HCT116 (cell line): ENCODE results near the gene RMND5A. TPM values are rescaled to one million over a fixed set of nuclear protein-coding genes. Genes with fewer than 3 reads are reported as not detected.

Experiments
- ATAC-seq: fragments of 200-7000 bp; cut with Tn5 transposase; 2 replicates; pipeline ENCODE4 v1.9.1; 2020; ENCODE audit warnings: mild to moderate bottlenecking, moderate library complexity
- BruUV-seq: library from RNA; stranded (reverse); fragments of 400-500 nt; replicated peaks from 2 replicates; lab custom pipeline; 2021; lab: Mats Ljungman, UMichigan
- CTCF ChIA-PET: fragments of 300-600 bp; sonication (Branson Sonifier 250); formaldehyde crosslinking; loops from one replicate; lab custom pipeline; 2021; ENCODE audit warnings: antibody characterized with exemption; lab: Charles Lee
- POLR2A ChIA-PET: fragments of 300-600, 350-600 bp; sonication (Branson Sonifier 250); formaldehyde crosslinking; loops from one replicate; lab custom pipeline; 2021; ENCODE audit warnings: antibody characterized with exemption; lab: Charles Lee
- RAD21 ChIA-PET, 2 experiments: fragments of 300-600 bp; sonication (Branson Sonifier 250); formaldehyde crosslinking; loops; one replicate each; lab custom pipeline; 2023; ENCODE audit warnings: low total read pairs in 2 of 2; ENCODE audit not compliant: uncharacterized antibody in 2 of 2, unreplicated experiment in 2 of 2, low non-redundant PET in 1 of 2; lab: Charles Lee
- DNase-seq: peaks from one replicate; pipeline ENCODE4 v3.0.0-alpha.2; 2010; ENCODE audit warnings: low read depth, low spot score
- H2AFZ ChIP-seq: fragments of 200-600 bp; shearing (Covaris generic), sonication (generic); 2 replicates; pipeline ENCODE4 v1.6.1; 2017; ENCODE audit warnings: low read depth, mixed run types, mixed read lengths, antibody characterized with exemption, low read length; ENCODE audit not compliant: poor library complexity, severe bottlenecking
- H3K27ac ChIP-seq: 2 replicates; pipeline ENCODE4 v1.5.1; 2012; ENCODE audit warnings: low read depth, low read length
- H3K27me3 ChIP-seq: fragments of 200-600 bp; sonication (generic); 2 replicates; pipeline ENCODE4 v1.6.1; 2016; ENCODE audit warnings: mixed run types, low read length, mixed read lengths; ENCODE audit not compliant: insufficient read depth
- H3K36me3 ChIP-seq, 2 experiments: fragments of 200-500 bp in 1 of 2; fragments of 200-600 bp in 1 of 2; sonication (Bioruptor generic) in 1 of 2; sonication (generic) in 1 of 2; 2 replicates each; pipeline versions ENCODE4 v1.5.1 to v1.6.1; 2014 to 2016; ENCODE audit warnings: low read length in 2 of 2, inconsistent platforms in 1 of 2, mixed read lengths in 1 of 2, mixed run types in 1 of 2; ENCODE audit not compliant: insufficient read depth in 2 of 2, control insufficient read depth in 1 of 2
- H3K4me1 ChIP-seq, 2 experiments: fragments of 200-600 bp in 1 of 2; sonication (generic) in 1 of 2; 2 replicates each; pipeline versions ENCODE4 v1.5.1 to v1.6.1; 2012 to 2017; ENCODE audit warnings: low read length in 2 of 2, inconsistent platforms in 1 of 2, mild to moderate bottlenecking in 1 of 2, mixed read lengths in 1 of 2, mixed run types in 1 of 2, moderate library complexity in 1 of 2; ENCODE audit not compliant: insufficient read depth in 2 of 2, control insufficient read depth in 1 of 2
- H3K4me2 ChIP-seq: fragments of 200-600 bp; sonication (generic); 2 replicates; pipeline ENCODE4 v1.6.1; 2017; ENCODE audit warnings: mixed run types, low read length, mixed read lengths
- H3K4me3 ChIP-seq, 2 experiments: fragments of 200-600 bp in 1 of 2; sonication (generic) in 1 of 2; replicated peaks in 1 of 2; 2 replicates each; pipeline ENCODE4 v1.5.1; 2011 to 2016; ENCODE audit warnings: low read length in 2 of 2, control low read depth in 1 of 2, low read depth in 1 of 2, mild to moderate bottlenecking in 1 of 2, mixed read lengths in 1 of 2, mixed run types in 1 of 2
- H3K79me2 ChIP-seq: fragments of 200-600 bp; sonication (generic); 2 replicates; pipeline ENCODE4 v1.6.1; 2017; ENCODE audit warnings: mild to moderate bottlenecking, mixed run types, low read length, moderate library complexity, mixed read lengths; ENCODE audit not compliant: insufficient read depth
- H3K9ac ChIP-seq: fragments of 200-600 bp; sonication (generic); 2 replicates; pipeline ENCODE4 v1.6.1; 2016; ENCODE audit warnings: low read length, mixed read lengths
- H3K9me2 ChIP-seq: fragments of 200-600 bp; sonication (generic), shearing (Covaris generic); 2 replicates; pipeline ENCODE4 v1.6.1; 2017; ENCODE audit warnings: mixed run types, mild to moderate bottlenecking, moderate library complexity; ENCODE audit not compliant: insufficient read depth
- H3K9me3 ChIP-seq, 2 experiments: fragments of 200-500 bp in 1 of 2; fragments of 200-600 bp in 1 of 2; sonication (Bioruptor generic) in 1 of 2; sonication (generic) in 1 of 2; 2 replicates each; pipeline ENCODE4 v1.6.1; 2014 to 2017; ENCODE audit warnings: low read length in 2 of 2, mixed read lengths in 2 of 2, inconsistent platforms in 1 of 2, low read depth in 1 of 2, mild to moderate bottlenecking in 1 of 2, mixed run types in 1 of 2, moderate library complexity in 1 of 2; ENCODE audit not compliant: control insufficient read depth in 1 of 2, insufficient read depth in 1 of 2
- H4K20me1 ChIP-seq: fragments of 200-600 bp; sonication (generic), shearing (Covaris generic); 2 replicates; pipeline ENCODE4 v1.6.1; 2017; ENCODE audit warnings: mixed run types, mild to moderate bottlenecking, moderate library complexity; ENCODE audit not compliant: insufficient read depth
- CBX3 ChIP-seq: IDR thresholded peaks from 2 replicates; pipeline ENCODE4 v1.6.1; 2012; ENCODE audit warnings: low read depth
- EGR1 ChIP-seq: IDR thresholded peaks from 2 replicates; pipeline ENCODE4 v1.6.1; 2012; ENCODE audit warnings: low read depth
- ELF1 ChIP-seq: IDR thresholded peaks from 2 replicates; pipeline ENCODE4 v1.6.1; 2012; ENCODE audit warnings: low read depth, borderline replicate concordance
- EZH2phosphoT487 ChIP-seq: fragments of 200-600 bp; IDR thresholded peaks from 2 replicates; pipeline ENCODE4 v1.6.1; 2018; ENCODE audit warnings: antibody characterized with exemption, borderline replicate concordance
- JUND ChIP-seq: IDR thresholded peaks from 2 replicates; pipeline ENCODE4 v1.6.1; 2012
- POLR2A ChIP-seq: IDR thresholded peaks from 2 replicates; pipeline ENCODE4 v1.7.0; 2011; ENCODE audit warnings: borderline replicate concordance; ENCODE audit not compliant: insufficient read depth, insufficient read length; ENCODE audit errors: extremely low read depth
- POLR2AphosphoS5 ChIP-seq: IDR thresholded peaks from 2 replicates; pipeline ENCODE4 v1.6.1; 2011; ENCODE audit warnings: mild to moderate bottlenecking, low read depth, low read length, moderate library complexity
- RAD21 ChIP-seq: IDR thresholded peaks from 2 replicates; pipeline ENCODE4 v1.6.1; 2012; ENCODE audit warnings: low read depth, mild to moderate bottlenecking
- SIN3A ChIP-seq: IDR thresholded peaks from 2 replicates; pipeline ENCODE4 v1.6.1; 2012; ENCODE audit warnings: low read depth
- TCF7L2 ChIP-seq: IDR thresholded peaks from 2 replicates; pipeline ENCODE4 v1.7.0; 2011; ENCODE audit warnings: borderline replicate concordance, inconsistent platforms; ENCODE audit not compliant: insufficient read depth, insufficient read length; ENCODE audit errors: extremely low read depth
- YY1 ChIP-seq: IDR thresholded peaks from 2 replicates; pipeline ENCODE4 v1.6.1; 2011; ENCODE audit warnings: low read length, low read depth, moderate library complexity, mild to moderate bottlenecking; ENCODE audit not compliant: insufficient replicate concordance; ENCODE audit errors: extremely low read depth
- ZFX ChIP-seq: fragments of 450-650 bp; IDR thresholded peaks from 2 replicates; pipeline ENCODE4 v1.6.1; 2017
- ZNF274 ChIP-seq: fragments of 200-500 bp; sonication (Bioruptor generic); IDR thresholded peaks from 2 replicates; pipeline ENCODE4 v1.6.1; 2014; ENCODE audit warnings: mild to moderate bottlenecking, low read depth, low read length, inconsistent platforms
- intact Hi-C: fragments of 100-400 bp; cut with micrococcal nuclease; formaldehyde crosslinking; loops from 2 replicates; pipeline ENCODE4 v1.10.0; 2022
- total RNA-seq: library from RNA; stranded (reverse); gene quantifications from one replicate; pipeline ENCODE4 v1.2.1, GENCODE V29; 2021; ENCODE audit not compliant: unreplicated experiment
- TF ChIP-seq, protein P1 (sequence below): IDR thresholded peaks from 2 replicates; pipeline ENCODE4 v1.6.1; 2012; ENCODE audit warnings: low read depth
- TF ChIP-seq, protein P2 (sequence below): IDR thresholded peaks from 2 replicates; pipeline ENCODE4 v1.6.1; 2012
- TF ChIP-seq, protein P3 (sequence below): IDR thresholded peaks from 2 replicates; pipeline ENCODE4 v1.6.1; 2011; ENCODE audit warnings: mild to moderate bottlenecking, low read length, moderate library complexity; ENCODE audit not compliant: insufficient replicate concordance; ENCODE audit errors: extremely low read depth

Gene RMND5A
- total RNA-seq, 1 experiment from 2014 or later: 32.4 TPM

DNA sequence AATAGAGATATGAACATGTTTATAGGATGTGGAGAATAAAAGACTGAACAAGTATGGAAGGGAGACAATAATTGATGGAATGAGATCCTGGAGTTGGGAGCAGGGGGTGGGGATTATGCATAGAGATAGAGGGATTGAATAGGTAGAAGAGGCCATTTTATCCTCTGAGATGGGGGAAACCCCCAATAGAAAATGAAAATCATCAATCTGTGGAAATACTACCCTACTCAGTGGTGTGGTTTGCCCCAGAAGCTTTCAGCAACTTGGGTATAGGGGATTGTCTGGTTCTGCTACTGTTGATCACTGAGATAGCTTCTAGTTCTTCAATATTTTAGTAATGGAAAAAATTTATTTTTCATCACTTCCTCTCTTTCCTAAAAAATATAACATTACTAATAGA, 41.1 kb upstream of the RMND5A start:
- ATAC-seq: no peak
- H3K79me2 ChIP-seq: no peaks in the 10 kb centered on the region
- no peak overlapping the region for H2AFZ ChIP-seq
- ChIA-PET CTCF (no interaction called here), RAD21 (no interaction called here), POLR2A (no interaction called here)
- no peak for TF ChIP-seq CBX3
- TF ChIP-seq POLR2AphosphoS5: no peak
- no peak for DNase-seq
- no peaks in the 10 kb centered on the region for H3K27me3 ChIP-seq
- intact Hi-C loops: no loop called here
- no peak overlapping the region for H3K27ac ChIP-seq
- BruUV-seq: no TSS peak
- H3K9me3 ChIP-seq: no peaks in the 10 kb centered on the region
- H3K36me3 ChIP-seq: no peaks in the 10 kb centered on the region
- no peaks in the 10 kb centered on the region for H3K4me1 ChIP-seq
- H3K4me3 ChIP-seq: no peak overlapping the region
- H4K20me1 ChIP-seq: no peaks in the 10 kb centered on the region
- no peaks in the 10 kb centered on the region for H3K9me2 ChIP-seq
- H3K4me2 ChIP-seq: no peak overlapping the region
- no peak overlapping the region for H3K9ac ChIP-seq

DNA sequence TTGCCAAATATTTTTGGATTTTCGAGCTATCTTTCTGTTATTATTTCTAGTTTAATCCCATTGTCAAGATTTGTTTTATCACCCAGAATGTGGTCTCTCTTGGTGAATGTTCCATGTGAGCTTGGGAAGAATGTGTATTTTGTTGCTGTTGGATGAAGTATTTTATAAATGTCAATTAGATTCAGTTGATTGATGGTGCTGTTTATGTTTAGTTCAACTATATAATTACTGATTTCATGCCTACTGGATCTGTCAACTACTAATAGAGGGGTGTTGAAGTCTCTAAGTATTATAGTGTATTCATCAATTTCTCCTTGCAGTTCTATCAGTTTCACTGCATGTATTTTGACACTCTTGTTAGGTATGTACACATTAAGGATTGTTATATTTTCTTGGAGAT, 34.7 kb upstream of the RMND5A start:
- DNase-seq: no peak
- no peak for ATAC-seq
- Histone ChIP-seq H3K27me3 (no peaks in the 10 kb centered on the region), H3K27ac (no peak overlapping the region), H3K36me3 (no peaks in the 10 kb centered on the region), H3K4me1 (no peaks in the 10 kb centered on the region), H4K20me1 (no peaks in the 10 kb centered on the region), H3K4me3 (no peak overlapping the region), H3K4me2 (no peak overlapping the region), H3K9ac (no peak overlapping the region), H3K9me2 (no peaks in the 10 kb centered on the region), H3K79me2 (no peaks in the 10 kb centered on the region), H3K9me3 (0 out of 4 replicates have a peak, but pooled peaks cover 0 to 3% of the 10 kb centered on the region in 2 experiments), H2AFZ (no peak overlapping the region)
- RAD21 ChIA-PET: no interaction called here
- CTCF ChIA-PET: no interaction called here
- POLR2A ChIA-PET: no interaction called here
- intact Hi-C loops: no loop called here
- BruUV-seq: no TSS peak
- TF ChIP-seq EZH2phosphoT487: no peak
- TF ChIP-seq TCF7L2: no peak
- TF ChIP-seq, protein P1, sequence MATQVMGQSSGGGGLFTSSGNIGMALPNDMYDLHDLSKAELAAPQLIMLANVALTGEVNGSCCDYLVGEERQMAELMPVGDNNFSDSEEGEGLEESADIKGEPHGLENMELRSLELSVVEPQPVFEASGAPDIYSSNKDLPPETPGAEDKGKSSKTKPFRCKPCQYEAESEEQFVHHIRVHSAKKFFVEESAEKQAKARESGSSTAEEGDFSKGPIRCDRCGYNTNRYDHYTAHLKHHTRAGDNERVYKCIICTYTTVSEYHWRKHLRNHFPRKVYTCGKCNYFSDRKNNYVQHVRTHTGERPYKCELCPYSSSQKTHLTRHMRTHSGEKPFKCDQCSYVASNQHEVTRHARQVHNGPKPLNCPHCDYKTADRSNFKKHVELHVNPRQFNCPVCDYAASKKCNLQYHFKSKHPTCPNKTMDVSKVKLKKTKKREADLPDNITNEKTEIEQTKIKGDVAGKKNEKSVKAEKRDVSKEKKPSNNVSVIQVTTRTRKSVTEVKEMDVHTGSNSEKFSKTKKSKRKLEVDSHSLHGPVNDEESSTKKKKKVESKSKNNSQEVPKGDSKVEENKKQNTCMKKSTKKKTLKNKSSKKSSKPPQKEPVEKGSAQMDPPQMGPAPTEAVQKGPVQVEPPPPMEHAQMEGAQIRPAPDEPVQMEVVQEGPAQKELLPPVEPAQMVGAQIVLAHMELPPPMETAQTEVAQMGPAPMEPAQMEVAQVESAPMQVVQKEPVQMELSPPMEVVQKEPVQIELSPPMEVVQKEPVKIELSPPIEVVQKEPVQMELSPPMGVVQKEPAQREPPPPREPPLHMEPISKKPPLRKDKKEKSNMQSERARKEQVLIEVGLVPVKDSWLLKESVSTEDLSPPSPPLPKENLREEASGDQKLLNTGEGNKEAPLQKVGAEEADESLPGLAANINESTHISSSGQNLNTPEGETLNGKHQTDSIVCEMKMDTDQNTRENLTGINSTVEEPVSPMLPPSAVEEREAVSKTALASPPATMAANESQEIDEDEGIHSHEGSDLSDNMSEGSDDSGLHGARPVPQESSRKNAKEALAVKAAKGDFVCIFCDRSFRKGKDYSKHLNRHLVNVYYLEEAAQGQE: no peak
- no peak for TF ChIP-seq JUND
- no peak for TF ChIP-seq POLR2A
- no peak for TF ChIP-seq POLR2AphosphoS5
- TF ChIP-seq EGR1: no peak
- TF ChIP-seq, protein P2, sequence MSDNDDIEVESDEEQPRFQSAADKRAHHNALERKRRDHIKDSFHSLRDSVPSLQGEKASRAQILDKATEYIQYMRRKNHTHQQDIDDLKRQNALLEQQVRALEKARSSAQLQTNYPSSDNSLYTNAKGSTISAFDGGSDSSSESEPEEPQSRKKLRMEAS: no peak
- no peak for TF ChIP-seq ZNF274
- TF ChIP-seq YY1: no peak
- TF ChIP-seq, protein P3, sequence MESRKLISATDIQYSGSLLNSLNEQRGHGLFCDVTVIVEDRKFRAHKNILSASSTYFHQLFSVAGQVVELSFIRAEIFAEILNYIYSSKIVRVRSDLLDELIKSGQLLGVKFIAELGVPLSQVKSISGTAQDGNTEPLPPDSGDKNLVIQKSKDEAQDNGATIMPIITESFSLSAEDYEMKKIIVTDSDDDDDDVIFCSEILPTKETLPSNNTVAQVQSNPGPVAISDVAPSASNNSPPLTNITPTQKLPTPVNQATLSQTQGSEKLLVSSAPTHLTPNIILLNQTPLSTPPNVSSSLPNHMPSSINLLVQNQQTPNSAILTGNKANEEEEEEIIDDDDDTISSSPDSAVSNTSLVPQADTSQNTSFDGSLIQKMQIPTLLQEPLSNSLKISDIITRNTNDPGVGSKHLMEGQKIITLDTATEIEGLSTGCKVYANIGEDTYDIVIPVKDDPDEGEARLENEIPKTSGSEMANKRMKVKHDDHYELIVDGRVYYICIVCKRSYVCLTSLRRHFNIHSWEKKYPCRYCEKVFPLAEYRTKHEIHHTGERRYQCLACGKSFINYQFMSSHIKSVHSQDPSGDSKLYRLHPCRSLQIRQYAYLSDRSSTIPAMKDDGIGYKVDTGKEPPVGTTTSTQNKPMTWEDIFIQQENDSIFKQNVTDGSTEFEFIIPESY: no peak
- TF ChIP-seq ZFX: no peak
- no peak for TF ChIP-seq SIN3A
- no peak for TF ChIP-seq RAD21
- no peak for TF ChIP-seq ELF1
